HG03045 (cell line): ENCODE results near the gene SLC41A2.
"Not testable (repeated sequence)": the region's sequence is repeated elsewhere in the genome, so short reads cannot be mapped to it uniquely, and the experiment has no call there.

Experiments used
- ATAC-seq: cut with Tn5 transposase; IDR thresholded peaks from one replicate; pipeline ENCODE4 v1.9.1; 2021; ENCODE audit warnings: mild to moderate bottlenecking, moderate library complexity; ENCODE audit not compliant: unreplicated experiment

The SLC41A2 gene

DNA sequence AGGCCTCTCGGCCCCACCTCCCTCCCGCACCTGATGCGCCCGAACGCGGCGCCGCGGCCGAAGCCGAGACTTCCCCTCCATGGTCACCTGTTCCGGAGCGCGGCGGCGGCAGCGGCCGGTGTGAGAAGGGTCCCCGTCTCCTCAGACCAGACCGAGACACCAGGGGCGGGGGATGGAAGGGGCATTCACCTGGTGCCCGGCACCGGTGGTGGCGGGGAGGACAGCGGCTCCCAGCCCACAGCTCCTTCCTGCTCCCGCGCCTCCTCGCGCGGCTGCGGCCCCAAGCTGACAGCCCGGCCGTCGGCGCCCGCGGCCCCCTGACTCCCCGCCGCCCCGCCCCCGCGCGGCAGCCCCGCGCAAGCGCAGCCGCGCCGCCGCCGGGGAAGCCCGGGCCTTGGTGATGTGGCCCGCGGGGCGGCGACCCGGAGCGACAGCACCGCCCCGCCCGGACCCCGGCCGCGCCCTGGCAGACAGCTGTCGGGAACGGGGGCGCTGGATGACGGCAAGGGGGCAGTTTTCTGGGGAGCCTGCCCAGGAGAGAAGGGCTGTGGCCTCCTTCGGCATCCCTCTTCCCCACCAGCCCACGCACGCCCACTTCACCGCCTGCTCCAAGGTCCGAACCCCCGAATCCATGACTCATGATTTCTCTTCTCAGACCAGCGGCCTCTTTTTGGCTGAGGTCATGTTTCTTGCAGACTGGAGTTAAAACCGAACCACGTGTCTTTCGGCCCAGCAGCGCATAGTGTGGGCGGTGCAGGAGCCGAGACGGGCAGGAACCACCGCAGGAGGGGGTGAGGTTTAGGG is at the start of gene SLC41A2:
SLC41A2 (minus strand) TSS at position 290 of the 804 bp plus-strand sequence. CDS start 29,763 bp downstream, outside the sequence.
- ATAC-seq, result peak; percentile 76

DNA sequence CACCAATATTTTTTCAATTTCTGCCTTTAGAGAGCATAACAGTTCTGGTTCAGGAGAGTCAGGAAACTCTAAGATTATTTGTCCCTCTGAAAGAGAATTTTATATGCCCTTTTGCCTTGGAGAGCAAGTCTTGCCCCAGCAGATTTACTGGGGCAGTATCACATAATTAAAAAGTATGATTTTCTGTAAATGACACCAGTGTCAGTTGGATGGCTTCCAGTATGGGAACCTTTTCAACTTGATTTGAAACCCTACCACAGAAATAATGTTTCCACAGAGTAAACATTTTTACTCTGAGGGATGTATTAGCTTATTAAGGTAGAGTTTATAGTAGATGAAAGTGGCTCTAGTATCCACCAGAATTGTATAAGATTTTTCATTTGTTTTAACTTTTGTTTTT is 43.4 kb upstream of the SLC41A2 start:
- ATAC-seq, result no peak

DNA sequence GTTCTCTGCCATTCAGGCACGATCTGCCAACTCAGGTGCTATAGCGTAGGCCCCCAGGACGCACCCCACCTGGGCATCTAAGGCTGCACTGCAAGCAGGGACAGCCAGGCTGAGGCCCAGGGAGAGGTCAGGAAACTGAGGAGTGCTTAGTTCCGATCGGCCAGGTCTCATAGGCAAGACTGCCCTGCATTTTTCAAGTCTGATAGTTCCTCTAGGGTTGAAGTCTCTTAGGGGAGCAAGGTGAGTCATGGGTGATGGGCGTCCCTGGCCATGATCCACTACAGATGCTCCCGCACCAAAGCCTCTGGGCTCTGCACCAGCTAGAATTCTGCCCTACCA is 41.2 kb upstream of the SLC41A2 start:
- no peak for ATAC-seq

GRCh38 chr12:104998423-104999346 is 40.6 kb upstream of the SLC41A2 start:
- no peak for ATAC-seq

DNA sequence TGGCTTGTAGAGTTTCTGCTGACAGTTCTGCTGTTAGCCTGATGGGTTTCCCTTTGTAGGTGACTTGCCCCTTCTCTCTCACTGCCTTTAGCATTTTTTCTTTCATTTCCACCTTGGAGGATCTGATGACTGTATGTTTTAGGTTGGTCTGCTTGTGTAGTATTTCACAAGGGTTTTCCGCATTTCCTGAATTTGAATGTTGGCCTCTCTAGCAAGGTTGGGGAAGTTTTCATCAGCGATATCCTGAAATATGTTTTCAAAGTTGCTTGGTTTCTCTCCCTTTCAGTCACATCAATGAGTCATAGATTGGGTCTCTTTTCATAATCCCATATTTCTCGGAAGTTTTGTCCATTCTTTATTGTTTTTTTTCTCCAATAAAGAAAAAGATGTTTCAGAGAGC is 39.5 kb upstream of the SLC41A2 start:
- no peak for ATAC-seq

DNA sequence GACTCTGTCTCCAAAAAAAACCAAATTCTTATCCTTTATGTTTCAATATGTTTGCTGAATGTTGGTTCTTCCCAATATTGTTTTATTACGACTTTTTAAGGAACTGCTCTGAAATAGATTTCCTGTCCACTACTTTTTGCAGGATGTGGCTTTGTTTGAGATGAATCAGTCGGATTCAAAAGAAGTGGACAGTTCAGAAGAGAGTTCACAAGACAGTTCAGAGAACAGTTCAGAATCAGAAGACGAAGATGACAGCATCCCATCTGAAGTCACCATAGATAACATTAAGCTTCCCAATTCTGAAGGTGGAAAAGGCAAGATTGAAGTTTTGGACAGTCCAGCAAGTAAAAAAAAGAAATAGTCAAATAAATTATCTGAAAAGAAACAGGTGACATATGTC is 36.2 kb upstream of the SLC41A2 start:
- ATAC-seq, result no peak

DNA sequence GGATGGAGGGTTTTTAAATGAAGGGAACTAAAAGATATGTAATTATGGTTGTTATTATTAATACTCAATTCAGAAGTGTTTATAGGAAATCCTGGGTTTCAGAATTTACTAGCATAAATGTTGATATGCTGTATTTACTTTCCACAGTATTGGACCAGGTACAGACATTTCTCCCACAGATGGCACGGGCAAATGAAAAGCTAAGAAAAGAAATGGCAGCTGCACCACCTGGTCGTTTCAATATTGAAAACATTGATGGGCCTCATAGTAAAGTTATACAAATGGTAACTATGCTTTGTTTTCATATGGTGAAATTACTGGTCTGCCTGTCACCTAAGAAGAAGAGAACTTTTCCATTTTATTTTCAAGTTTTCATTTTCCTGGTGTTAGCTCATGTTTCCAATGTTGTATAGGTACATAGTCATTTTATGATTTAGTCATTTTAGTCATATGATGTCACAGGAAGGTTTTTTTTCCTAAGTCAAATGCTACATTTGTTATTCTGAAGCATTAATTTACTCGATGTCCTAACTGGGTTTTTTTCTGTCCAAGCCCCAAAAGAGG is 33.6 kb upstream of the SLC41A2 start:
- ATAC-seq, result no peak

DNA sequence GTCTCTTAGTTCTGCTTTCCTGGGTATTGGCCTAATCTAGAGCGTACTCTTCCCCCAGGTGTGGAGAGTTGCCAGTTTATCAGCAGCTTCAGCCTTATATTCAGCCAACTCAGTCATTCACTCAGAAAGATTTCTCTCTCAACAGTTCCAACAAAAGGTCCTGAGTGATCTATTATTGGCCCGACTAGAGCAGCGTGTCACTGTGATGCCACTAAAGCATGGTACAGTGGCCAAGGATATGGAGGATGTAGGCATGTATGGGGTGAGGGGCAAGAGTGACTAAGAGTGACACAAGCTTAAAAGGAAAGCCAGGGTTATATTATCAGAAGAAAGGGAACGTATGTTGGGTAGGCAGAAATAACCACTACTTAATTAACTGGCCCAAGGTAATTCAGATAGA is 32.9 kb upstream of the SLC41A2 start:
- ATAC-seq, result no peak

GRCh38 chr12:104986022-104986941 is 28.2 kb upstream of the SLC41A2 start, which contains the start of gene NOPCHAP1:
Gene NOPCHAP1, plus strand, starts transcription at chr12:104986316. Its CDS starts 37 bp downstream, at chr12:104986353.
- ATAC-seq, result peak; percentile 98

DNA sequence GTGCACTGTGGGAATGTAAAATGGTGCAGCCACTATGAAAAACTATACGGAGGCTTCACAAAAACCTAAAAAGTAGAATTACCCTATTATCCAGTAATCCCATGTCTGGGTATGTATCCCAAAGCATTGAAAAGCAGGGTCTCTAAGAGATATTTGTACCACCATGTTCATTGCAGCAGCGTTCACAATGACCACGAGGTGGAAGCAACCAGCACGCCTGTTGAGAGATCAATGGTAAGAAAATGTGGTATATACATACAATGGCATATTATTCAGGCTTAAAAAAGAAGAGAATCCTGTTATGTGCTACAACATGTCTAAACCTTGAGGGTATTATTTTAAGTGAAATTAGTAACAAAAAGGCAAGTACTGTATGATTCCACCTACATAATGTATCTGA is 27.1 kb upstream of the SLC41A2 start:
- no peak for ATAC-seq

DNA sequence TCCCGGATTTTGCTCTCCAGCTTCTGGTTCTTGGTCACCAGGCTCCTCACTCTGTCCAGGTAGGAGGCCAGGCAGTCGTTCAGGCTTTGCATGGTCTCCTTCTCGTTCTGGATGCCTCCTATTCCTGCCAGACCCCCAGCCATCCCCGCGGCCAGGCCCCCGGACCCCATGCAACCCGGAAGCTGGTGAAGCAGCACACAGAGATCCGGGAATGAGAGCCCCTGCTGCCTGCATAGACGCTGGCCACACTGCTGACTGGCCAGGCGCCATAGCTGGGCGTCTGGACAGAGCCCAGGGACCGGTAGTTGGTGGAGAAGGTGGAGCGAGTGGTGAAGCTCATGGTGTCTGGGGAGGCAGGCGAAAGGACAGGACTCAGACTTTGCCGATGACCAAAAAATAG is 19.6 kb upstream of the SLC41A2 start:
- ATAC-seq, result not testable (repeated sequence)

- no peak for ATAC-seq
Measured at GRCh38 chr12:104976703-104977102, 18.6 kb upstream of the SLC41A2 start.

DNA sequence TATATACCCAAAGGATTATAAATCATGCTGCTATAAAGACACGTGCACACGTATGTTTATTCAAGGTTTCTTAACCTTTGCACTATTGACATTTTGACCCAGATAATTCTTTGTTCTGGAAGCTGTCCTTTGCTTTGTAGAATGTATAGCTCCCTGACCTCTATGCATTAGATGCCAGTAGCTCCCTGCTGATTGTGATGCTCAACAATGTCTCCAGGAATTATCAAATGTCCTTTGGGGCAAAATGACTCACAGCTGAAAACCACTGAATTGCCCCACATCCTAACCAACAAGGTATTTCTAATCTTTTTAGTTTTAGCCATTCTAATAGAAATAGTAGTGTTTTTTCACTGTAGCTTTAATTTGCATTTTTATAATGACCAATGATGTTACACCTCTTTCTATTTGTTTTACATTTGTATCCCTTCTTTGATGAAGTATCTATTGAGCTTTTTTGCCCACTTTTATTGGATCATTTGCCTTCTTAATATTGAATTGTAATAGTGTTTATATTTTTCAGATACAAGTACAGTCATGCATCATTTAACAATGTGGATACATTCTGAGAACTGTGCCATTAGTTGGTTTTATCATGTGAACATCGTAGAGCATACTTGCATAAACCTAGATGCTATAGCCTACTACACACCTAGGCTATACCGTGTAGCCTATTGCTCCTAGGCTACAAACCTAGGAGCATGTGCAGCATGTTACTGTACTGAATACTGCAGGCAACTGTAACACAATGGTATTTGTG is 17.7 kb upstream of the SLC41A2 start:
- no peak for ATAC-seq

DNA sequence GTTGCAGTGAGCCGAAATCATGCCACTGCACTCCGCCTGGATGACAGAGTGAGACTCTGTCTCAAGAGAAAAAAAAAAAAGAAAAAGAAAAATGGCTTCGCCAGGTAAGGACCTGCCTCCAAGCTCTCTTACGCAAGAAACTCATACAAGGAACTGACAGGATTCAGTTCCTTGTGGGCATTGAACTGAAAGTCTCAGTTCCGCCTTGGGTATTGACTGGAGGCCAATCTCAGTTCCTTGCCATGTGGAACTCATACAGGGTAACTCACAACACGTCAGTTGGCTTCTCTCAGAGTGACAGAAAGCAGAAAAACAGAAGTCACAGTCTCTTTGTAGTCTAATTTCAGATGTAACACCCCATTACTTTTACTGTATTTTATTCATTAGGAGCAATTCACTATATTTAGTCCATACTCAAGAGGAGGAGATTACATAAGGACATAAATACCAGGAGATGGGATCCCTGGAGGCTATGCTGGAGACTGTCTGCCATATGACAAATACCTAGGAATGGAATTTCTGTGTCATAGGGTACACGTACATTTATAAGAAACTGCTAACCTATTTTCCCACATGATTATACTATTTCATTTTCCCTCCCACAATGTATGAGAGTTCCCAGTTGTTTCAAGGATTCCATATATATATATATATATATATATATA is 16.7 kb upstream of the SLC41A2 start:
- peak; percentile 93 for ATAC-seq

DNA sequence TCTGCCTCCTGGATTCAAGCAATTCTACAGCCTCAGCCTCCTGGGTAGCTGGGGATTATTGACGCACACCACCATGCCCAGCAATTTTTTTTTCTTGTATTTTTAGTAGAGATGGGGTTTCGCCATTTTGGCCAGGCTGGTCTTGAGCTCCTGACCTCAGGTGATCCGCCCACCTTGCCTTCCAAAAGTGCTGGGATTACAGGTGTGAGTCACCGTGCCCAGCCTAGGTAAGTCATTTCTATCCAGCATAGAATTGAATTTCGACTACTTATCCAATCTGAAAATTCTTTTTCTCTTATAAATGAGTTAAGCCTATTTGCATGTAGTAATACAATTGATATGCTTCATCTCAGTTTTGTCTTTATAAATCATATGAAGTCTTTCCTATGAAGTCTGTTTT is 15.2 kb upstream of the SLC41A2 start:
- no peak for ATAC-seq

GRCh38 chr12:104971306-104971705 is 13.2 kb upstream of the SLC41A2 start:
- no peak for ATAC-seq

GRCh38 chr12:104969343-104969742 is 11.3 kb upstream of the SLC41A2 start:
- ATAC-seq, result no peak

- peak; percentile 82 for ATAC-seq
Measured at GRCh38 chr12:104966677-104967076, 8.6 kb upstream of the SLC41A2 start.

- ATAC-seq, result no peak
Measured at GRCh38 chr12:104964856-104965205, 6.7 kb upstream of the SLC41A2 start.
